ENCODE measurements around the gene DYNC1LI2. TPM values are rescaled to one million over a fixed set of nuclear protein-coding genes. Genes with fewer than 3 reads are reported as not detected.
A peak's percentile ranks its signal among the peaks of the same experiment; 100 is the strongest.

DYNC1LI2 gene
- total and polyA plus RNA-seq, 9 of the 15 experiments (the other 6 are each of a cell fraction or from before 2014, with no cell fraction given), result 5.1 to 48.9 (median 38.2) TPM

- TF ChIP-seq ZBTB26 (CRISPR knock-in tag; IDR thresholded peaks at IDR 0.05), result no peak
- TF ChIP-seq POLR2AphosphoS5 (IDR thresholded peaks at IDR 0.05; ENCODE audit: control insufficient read depth, insufficient read depth, low read depth, low read length), result peak; percentile 44; the same call in 1 of the 2 replicates
- peak; percentile 60; the same call in 1 of the 2 replicates for TF ChIP-seq L3MBTL2 (IDR thresholded peaks at IDR 0.05)
- TF ChIP-seq CHD1 (IDR thresholded peaks at IDR 0.05; ENCODE audit: low read length), result no peak
- TF ChIP-seq ETV6 (IDR thresholded peaks at IDR 0.05; ENCODE audit: borderline replicate concordance in 1 of 2, low read depth in 2 of 2, low read length in 1 of 2), result no peak
- no peak for TF ChIP-seq ETV6 (CRISPR knock-in tag; IDR thresholded peaks at IDR 0.05; ENCODE audit: borderline replicate concordance)
- peak; percentile 42 for TF ChIP-seq PHF20 (IDR thresholded peaks at IDR 0.05; ENCODE audit: partially characterized antibody)
- TF ChIP-seq MTA1 (IDR thresholded peaks at IDR 0.05; ENCODE audit: borderline replicate concordance), result 0 out of 2 replicates have a peak, but pooled peaks have one; percentile 23
- TF ChIP-seq CBFB (CRISPR knock-in tag; IDR thresholded peaks at IDR 0.05), result no peak
- no peak for TF ChIP-seq ZNF583 (CRISPR knock-in tag; IDR thresholded peaks at IDR 0.05)
- no peak for TF ChIP-seq ZNF445 (CRISPR knock-in tag; IDR thresholded peaks at IDR 0.05; ENCODE audit: low read depth)
- TF ChIP-seq PTBP1 (IDR thresholded peaks at IDR 0.05; ENCODE audit: low read depth, low read length), result no peak
- TF ChIP-seq RBM39 (optimal IDR thresholded peaks at IDR 0.05; ENCODE audit: low read depth, low read length), result no peak
- no peak for TF ChIP-seq USF2 (CRISPR knock-in tag; IDR thresholded peaks at IDR 0.05)
- no peak for TF ChIP-seq PML (IDR thresholded peaks at IDR 0.05; ENCODE audit: low read length)
- TF ChIP-seq ZNF511 (CRISPR knock-in tag; IDR thresholded peaks at IDR 0.05), result peak; percentile 56; the same call in 1 of the 2 replicates
- TF ChIP-seq ARID3A (IDR thresholded peaks at IDR 0.05; ENCODE audit: borderline replicate concordance, low read depth, low read length), result no peak
- no peak for TF ChIP-seq MLLT1 (IDR thresholded peaks at IDR 0.05)
- no peak for TF ChIP-seq HMGXB4 (CRISPR knock-in tag; IDR thresholded peaks at IDR 0.05)
- no peak for TF ChIP-seq SNRNP70 (optimal IDR thresholded peaks at IDR 0.05; ENCODE audit: low read depth, low read length)
Measured at GRCh38 chr16:66696669-66697630, 54.5 kb downstream of the DYNC1LI2 start, which contains the start of gene CMTM4 (continued).

Data from K562 (cell line).